ENCODE results near the gene HSPH1.

HSPH1 gene

GRCh38 chr13:31088826-31089420 lies 72.8 kb downstream of the HSPH1 start:
- no peak for TF ChIP-seq CTCF (conservative IDR thresholded peaks at IDR 0.05; ENCODE audit: control insufficient read depth, insufficient read depth, low read depth, low read length)
- no peak overlapping the region for H3K4me3 ChIP-seq (ENCODE audit: control insufficient read depth, low read depth, low read length)
- no peak for DNase-seq (ENCODE audit: low read depth)

Measured in fibroblast of mammary gland (primary cell).